Neutrophil (primary cell): ENCODE results near the gene BAX.

Experiments used
- H3K27ac ChIP-seq: fragments of 200-600 bp; sonication (generic); 2 replicates; pipeline ENCODE4 v1.5.1; 2016; ENCODE audit warnings: mild to moderate bottlenecking, moderate library complexity
- H3K27me3 ChIP-seq: fragments of 200-600 bp; sonication (generic); 2 replicates; pipeline ENCODE4 v1.6.0; 2016; ENCODE audit warnings: mild to moderate bottlenecking
- H3K36me3 ChIP-seq: fragments of 200-600 bp; sonication (generic); 2 replicates; pipeline ENCODE4 v1.5.1; 2017
- H3K4me1 ChIP-seq, 2 experiments: fragments of 200-600 bp in 1 of 2; sonication (generic) in 1 of 2; 1 replicate in 1 of 2; 2 replicates in 1 of 2; pipeline versions ENCODE4 v1.5.1 to v1.6.1; 2013 to 2016; ENCODE audit warnings: low read depth in 1 of 2, low read length in 1 of 2, mild to moderate bottlenecking in 1 of 2, moderate library complexity in 1 of 2; ENCODE audit not compliant: control insufficient read depth in 1 of 2, insufficient read depth in 1 of 2
- H3K4me3 ChIP-seq, 2 experiments: fragments of 200-600 bp in 1 of 2; sonication (generic) in 1 of 2; 1 replicate in 1 of 2; 2 replicates in 1 of 2; pipeline ENCODE4 v1.5.1; 2013 to 2016; ENCODE audit warnings: low read depth in 1 of 2, low read length in 1 of 2, mild to moderate bottlenecking in 1 of 2, moderate library complexity in 1 of 2
- H3K9me3 ChIP-seq: fragments of 200-600 bp; sonication (generic); 2 replicates; pipeline ENCODE4 v1.5.1; 2016
- CTCF ChIP-seq: fragments of 200-600 bp; sonication (generic); IDR thresholded peaks from 2 replicates; pipeline ENCODE4 v1.5.1; 2016; ENCODE audit warnings: antibody characterized with exemption

The BAX gene

GRCh38 chr19:49009828-49010227 lies 55.2 kb downstream of the BAX start:
- H3K36me3 ChIP-seq: peaks cover 77% of the 10 kb centered on the region
- no peak for TF ChIP-seq CTCF
- H3K4me3 ChIP-seq: no peak overlapping the region
- H3K9me3 ChIP-seq: no peaks in the 10 kb centered on the region
- no peak overlapping the region for H3K27ac ChIP-seq
- H3K4me1 ChIP-seq: no peaks in the 10 kb centered on the region
- H3K27me3 ChIP-seq: no peaks in the 10 kb centered on the region

- no peak overlapping the region for H3K4me3 ChIP-seq
- no peak overlapping the region for H3K27ac ChIP-seq
- no peaks in the 10 kb centered on the region for H3K9me3 ChIP-seq
- no peaks in the 10 kb centered on the region for H3K4me1 ChIP-seq
- TF ChIP-seq CTCF: no peak
- peaks cover 78% of the 10 kb centered on the region for H3K36me3 ChIP-seq
- H3K27me3 ChIP-seq: no peaks in the 10 kb centered on the region
Observed at GRCh38 chr19:49010453-49010852, 55.8 kb downstream of the BAX start.

GRCh38 chr19:49011194-49011593 lies 56.5 kb downstream of the BAX start:
- no peaks in the 10 kb centered on the region for H3K9me3 ChIP-seq
- no peak overlapping the region for H3K27ac ChIP-seq
- H3K36me3 ChIP-seq: peaks cover 78% of the 10 kb centered on the region
- no peaks in the 10 kb centered on the region for H3K27me3 ChIP-seq
- H3K4me1 ChIP-seq: no peaks in the 10 kb centered on the region
- no peak overlapping the region for H3K4me3 ChIP-seq
- no peak for TF ChIP-seq CTCF
